CD4-positive, alpha-beta T cell treated with Interleukin-15 for 1 hour (primary cell): Measurements from ENCODE around the gene TANGO6.
"Not testable (repeated sequence)": the region's sequence is repeated elsewhere in the genome, so short reads cannot be mapped to it uniquely, and the experiment has no call there.

Experiments used
- DNase-seq: peaks from one replicate; pipeline ENCODE4 v3.0.0-alpha.2; 2020

The TANGO6 gene

DNA sequence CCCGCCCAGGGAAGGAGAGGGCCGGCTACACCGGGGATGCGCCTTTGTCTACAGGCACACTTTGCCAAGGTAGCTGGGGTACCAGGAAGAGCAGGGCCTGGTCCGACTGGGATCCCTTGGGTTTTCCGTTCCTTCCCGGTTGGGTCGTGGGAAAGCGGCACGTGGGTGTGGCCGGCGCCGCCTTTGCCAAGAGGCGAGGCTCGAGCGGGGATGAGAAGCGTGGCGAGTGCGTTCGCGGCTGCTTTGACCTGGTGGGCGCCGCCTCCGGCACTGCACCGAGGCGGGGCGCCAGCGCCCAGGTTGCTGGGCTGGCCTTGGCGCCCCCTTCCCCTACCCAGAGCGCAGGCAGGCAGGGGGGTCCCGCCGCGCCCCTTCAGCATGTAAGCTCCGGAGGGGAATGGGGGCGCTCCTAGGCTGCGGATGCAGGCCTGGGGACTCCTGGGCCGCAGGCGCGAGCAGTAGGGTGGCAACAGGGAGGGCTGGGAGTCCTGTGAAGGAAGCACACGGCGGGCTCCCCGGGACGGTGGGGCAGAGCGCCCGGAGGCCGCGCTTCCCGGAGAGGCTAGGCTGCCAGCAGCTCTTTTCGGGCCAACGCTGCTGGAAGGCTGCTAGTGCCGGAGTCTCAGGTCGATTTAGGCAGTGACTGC lies 264.1 kb downstream of the TANGO6 start:
- no peak for DNase-seq

DNA sequence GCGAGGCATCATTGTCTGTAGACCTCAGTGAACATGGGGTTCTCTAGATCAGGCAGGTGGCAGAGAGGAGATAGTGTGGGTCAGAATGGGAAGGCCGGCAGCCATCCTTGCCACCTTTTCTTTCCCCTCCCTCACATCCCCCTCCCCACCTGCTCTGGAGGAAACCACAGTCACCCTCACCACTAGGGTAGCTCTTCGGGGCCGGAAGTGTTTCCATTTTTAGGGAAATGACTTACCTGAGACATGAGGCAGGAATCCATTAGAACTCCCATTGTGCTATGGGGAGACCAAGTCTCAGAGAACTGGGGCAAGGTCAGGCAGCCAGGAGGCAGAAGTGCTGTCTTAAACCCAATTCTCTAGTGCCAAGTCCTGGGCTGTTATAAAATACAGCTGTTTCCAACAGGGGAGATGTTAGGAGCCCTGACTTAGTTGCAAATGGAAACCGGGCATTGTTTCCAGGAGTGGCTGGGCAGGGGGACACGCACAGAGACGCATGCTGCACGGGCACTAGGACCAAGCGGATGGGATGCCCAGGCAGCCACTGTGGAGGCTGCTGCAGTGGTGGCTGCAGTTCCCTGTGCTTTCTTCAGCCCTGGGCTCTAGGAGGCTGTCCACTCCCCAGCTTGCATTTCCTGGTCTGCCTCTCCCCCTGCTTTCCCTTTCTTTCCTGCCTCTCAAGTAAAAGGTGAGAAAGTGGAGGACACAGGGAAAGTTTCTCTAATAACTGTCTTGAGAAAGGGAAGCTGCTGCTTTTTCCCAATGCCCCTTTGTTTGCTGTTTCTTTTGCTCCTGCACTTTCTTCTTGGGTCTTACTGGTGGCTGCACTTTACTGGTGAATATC lies 265.0 kb downstream of the TANGO6 start:
- no peak for DNase-seq

DNA sequence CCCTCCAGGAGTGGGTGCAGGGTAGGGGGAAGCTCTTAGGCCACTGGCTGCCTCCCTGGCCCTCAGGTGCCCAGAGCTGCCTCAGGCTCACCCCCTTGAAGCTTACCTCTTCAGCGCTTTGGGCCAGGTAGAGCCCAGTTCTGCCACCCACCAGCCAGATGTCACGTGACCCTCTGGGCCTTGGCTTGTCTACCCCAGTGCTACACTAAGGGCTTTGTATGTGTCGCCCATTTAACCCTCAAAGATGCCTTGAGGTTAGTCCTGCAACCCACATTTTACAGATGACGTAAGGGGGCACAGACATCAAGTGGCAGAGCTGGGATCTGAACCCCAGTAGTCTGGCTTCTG lies 265.5 kb downstream of the TANGO6 start:
- no peak for DNase-seq

DNA sequence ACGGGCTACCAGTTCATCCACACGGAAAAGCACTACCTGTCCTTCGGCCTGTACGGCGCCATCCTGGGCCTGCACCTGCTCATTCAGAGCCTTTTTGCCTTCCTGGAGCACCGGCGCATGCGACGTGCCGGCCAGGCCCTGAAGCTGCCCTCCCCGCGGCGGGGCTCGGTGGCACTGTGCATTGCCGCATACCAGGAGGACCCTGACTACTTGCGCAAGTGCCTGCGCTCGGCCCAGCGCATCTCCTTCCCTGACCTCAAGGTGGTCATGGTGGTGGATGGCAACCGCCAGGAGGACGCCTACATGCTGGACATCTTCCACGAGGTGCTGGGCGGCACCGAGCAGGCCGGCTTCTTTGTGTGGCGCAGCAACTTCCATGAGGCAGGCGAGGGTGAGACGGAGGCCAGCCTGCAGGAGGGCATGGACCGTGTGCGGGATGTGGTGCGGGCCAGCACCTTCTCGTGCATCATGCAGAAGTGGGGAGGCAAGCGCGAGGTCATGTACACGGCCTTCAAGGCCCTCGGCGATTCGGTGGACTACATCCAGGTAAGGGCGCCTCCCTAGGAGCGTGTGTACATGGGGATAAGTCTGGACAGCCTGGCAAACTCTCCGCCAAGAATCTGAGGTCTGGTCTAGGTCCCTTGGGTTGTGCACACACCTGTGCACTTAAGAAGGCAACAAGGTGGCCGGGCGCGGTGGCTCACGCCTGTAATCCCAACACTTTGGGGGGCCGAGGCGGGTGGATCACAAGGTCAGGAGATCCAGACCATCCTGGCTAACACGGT lies 266.3 kb downstream of the TANGO6 start:
- DNase-seq: no peak

DNA sequence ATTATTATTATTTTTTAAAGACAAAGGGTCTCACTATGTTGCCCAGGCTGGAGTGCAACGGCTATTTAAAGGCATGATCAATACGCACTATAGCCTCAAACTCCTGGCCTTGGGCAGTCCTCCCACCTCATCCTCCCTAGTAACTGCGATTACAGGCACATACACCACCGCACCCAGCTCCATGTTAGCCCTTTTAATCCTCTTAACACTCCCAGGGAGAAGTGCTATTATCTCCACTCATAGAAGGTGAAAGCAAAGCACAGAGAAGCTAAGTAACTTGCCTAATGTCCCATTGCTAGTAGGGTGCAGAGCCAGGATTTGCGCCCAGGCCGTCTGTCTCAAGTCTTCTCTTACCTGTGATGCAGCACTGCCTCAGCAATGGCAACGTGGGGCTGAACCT lies 267.1 kb downstream of the TANGO6 start:
- no peak for DNase-seq

DNA sequence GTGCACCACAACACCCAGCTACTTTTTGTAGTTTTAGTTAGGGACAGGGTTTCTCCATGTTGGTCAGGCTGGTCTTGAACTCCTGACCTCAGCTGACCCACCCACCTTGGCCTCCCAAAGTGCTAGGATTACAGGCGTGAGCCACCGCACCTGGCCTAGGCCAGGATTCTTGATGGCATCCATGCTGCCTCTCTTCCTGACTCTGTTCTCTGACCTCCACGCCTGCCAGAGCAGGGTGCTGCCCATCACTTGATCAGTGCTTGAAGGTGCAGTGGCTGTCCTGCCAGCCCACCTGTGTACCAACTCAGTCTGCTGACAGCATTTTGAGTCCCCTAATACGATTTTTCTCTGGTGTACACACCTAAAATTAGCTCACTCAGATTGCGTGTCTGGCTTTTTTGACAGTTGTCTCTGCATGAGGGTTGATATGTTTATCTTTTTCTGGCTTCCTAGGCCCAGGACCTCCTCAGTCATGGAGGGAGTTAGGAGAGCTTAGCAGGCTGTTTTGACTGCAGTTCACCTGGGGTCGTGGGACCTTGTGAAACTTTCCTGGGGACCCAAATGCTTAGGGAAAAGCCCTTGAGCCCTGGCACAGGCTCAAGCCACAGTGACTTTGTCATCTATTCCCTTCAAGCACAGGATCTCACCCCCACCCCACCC lies 268.0 kb downstream of the TANGO6 start:
- DNase-seq: no peak

DNA sequence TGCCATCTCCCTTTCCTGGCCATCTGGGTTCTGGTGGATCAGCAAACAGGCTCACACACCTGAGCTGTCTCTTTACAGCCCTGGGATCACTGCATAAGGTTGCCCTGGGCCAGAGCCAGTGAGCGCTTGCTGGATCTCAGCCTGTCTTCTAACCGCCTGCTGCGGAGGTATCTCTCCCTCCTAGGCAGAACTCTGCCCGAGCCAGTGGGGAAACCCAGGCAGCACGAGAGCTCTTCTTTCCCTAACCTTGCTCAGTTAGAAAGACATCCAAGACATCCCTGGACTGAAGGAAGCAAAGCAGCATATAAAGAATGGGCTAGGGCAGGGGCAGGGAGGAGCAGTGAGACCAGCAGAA lies 268.5 kb downstream of the TANGO6 start:
- DNase-seq: no peak

DNA sequence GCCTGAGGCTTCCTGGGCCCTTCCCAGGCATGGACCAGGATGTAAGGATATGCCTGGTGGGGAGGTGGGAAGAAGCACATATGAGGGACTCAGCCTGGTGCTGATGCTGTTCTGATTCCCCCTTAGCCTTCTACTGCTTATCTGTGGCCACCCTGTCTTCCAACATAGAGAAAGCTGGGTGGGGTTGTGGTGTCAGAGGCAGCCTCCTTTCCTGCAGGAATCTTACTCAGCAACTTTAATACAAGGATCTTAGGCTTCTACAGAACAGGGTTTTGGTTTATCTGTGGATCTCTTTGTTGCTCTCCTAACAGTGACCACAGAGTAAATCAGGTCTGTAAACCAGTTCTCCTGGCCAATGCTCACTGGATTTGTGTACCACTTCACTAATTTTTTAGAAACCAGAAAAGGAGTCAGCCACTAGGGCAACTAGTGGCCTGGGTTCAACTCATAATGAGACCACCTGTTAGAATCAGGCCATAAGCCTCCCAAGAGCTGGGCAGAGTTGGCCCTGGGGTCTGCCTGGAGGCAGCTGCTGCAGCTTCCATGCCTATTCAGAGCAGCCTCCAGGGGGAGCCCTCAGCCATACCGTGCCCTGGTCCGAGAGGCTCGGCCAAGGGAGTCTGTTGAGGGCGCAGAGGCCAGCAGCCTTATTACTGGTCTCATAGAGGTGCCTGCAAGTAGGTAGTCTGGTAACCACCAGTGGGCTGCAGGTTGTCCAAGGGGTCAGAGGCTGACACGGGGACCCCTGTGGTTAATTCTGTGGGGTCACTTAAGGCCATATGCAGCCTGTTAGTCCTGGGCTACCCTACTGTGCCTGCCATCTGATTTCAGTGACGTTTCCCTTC lies 269.2 kb downstream of the TANGO6 start:
- DNase-seq: peak; percentile 36

DNA sequence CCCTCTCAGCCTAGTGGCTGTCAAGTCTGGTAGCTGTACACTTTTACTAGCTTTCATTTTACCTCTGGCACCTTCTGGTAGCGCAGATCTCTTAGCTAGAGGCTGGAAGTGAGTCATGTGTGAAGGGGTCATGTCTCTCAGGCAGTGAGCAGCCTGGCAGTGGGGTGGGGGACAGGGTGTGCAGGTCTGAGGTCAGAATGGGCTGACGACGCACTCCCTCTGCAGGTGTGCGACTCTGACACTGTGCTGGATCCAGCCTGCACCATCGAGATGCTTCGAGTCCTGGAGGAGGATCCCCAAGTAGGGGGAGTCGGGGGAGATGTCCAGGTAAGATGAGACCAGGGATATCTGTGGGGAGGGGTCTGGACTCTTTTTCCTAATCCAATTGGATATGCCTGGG lies 269.9 kb downstream of the TANGO6 start:
- no peak for DNase-seq

DNA sequence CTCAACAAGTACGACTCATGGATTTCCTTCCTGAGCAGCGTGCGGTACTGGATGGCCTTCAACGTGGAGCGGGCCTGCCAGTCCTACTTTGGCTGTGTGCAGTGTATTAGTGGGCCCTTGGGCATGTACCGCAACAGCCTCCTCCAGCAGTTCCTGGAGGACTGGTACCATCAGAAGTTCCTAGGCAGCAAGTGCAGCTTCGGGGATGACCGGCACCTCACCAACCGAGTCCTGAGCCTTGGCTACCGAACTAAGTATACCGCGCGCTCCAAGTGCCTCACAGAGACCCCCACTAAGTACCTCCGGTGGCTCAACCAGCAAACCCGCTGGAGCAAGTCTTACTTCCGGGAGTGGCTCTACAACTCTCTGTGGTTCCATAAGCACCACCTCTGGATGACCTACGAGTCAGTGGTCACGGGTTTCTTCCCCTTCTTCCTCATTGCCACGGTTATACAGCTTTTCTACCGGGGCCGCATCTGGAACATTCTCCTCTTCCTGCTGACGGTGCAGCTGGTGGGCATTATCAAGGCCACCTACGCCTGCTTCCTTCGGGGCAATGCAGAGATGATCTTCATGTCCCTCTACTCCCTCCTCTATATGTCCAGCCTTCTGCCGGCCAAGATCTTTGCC lies 271.1 kb downstream of the TANGO6 start:
- no peak for DNase-seq

DNA sequence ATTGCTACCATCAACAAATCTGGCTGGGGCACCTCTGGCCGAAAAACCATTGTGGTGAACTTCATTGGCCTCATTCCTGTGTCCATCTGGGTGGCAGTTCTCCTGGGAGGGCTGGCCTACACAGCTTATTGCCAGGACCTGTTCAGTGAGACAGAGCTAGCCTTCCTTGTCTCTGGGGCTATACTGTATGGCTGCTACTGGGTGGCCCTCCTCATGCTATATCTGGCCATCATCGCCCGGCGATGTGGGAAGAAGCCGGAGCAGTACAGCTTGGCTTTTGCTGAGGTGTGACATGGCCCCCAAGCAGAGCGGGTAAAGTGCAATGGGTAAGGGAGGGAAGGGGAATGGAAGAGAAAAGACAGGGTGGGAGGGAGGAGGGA lies 271.6 kb downstream of the TANGO6 start:
- no peak for DNase-seq

DNA sequence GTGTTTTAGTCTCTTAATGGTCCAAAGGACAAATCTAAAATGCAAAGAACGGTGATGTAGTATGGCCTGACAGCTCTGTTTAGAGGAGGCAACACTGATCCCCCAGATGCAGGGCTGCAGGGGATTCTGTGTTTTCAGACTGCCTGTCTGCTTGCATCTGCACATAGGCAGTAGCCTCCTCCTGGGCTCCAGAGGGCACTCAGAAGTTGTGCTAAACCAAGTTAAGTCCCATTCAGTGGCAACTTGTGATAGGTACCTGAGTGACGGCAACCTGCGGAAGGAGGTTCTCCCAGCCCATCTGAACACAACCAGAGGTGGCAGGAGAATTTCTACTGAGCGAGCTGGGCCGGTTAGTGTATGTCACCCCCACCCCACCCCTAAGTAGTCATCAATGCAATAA lies 272.0 kb downstream of the TANGO6 start:
- DNase-seq: no peak

DNA sequence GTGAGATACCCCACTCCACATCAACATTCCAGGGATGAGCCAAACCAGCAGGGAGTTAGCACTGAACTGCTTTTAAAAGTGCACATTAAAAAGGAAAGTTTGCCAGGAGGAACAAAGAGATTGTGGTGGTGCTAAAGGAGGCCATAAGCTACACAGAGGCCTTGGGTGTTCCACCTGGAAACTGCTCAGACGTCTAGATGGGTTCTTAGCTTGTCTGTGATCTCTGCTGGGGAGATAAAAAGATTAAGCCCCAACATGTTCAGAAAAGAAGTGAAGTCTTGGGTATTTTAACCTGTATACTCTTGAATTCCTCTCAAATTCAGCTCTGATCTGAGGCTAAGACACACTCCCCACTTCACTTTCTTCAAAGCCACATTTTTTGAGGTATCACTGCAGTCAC lies 272.5 kb downstream of the TANGO6 start:
- no peak for DNase-seq

DNA sequence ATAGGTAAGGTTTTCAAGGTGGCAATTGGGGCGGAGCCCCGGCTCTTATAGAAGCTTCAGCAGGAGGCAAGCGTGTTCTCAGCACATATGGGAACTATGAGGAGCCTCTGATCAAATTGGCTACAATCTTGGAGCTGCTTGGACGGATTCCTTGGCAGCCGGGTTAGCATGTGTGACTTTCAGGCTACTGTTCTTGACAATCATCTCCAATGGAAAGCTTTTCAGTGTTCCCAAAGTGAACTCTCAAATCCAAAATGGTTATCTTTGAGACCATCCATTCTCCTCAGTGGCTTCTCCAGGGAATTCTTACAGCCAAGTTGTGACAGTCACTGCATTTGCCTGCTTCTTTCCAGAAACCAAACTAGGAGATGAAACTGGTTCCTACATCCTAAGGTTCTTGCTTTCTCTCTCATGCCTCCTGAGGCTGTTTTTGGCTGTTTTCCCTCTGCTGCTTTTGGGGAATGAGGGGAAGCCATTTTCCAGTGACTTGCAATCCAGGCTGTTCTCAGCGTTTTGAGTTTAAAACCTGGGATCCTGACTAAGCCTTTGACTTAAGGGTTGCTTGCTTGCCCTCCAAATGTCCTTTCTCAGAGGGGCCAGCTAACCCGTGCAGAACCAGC lies 273.0 kb downstream of the TANGO6 start:
- DNase-seq: no peak

DNA sequence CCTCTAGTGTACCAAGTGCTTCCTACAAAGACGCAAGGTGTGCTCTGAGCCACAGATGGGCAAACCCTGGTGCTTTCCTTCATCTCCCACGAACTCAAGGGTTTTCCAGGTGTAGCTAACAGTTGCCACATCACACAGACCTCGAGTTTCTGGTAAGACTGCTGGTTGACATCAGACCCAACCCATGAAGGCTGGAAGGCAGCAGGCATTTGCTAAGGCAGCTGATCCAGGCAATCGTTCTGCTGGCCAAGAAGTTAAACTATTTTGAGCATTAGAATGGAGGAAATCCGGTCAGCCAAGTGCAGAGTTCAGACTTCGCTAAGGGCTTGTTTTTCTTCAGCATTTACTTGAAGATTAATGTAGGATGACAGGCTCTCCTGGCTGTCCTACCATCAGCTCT lies 273.6 kb downstream of the TANGO6 start:
- DNase-seq: no peak

DNA sequence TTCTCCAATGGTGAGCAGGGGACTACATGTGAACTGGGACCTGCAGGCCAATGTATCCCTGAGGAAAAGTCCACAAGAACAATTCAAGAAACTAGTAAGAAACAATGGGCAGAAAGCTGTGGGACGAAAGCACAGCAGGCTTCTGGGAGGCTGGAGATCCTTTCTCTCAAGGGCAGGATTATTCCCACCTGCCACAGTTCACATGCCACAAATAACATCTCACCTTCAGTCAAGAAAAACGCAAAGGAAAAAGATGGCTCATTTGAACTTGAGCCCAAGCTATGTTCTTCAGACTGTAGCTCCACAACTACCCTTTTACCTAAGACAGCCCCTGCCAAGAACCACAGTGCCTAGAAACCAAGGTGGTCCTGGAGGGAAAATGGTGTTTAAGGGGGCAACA lies 275.1 kb downstream of the TANGO6 start:
- DNase-seq: no peak

DNA sequence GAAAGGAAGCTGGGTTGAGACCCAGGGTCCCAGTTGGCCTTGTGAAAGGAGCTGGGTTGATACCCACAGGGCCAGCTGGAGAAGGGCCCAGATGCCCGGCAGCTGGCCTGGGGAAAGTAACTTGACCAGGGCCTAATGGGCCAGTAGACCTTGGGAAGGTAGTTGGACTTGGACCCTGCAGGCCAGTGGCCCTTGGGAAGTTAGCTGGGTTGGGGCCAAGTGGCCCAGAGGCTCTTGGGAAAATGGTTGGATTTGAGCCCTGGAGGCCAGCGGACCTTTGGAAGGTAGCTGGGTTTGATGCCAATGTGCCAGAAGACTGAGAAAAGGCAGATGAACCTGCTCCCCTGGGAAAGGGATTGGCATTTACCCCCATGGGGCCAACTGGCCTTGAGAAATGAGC lies 275.7 kb downstream of the TANGO6 start:
- DNase-seq: no peak

DNA sequence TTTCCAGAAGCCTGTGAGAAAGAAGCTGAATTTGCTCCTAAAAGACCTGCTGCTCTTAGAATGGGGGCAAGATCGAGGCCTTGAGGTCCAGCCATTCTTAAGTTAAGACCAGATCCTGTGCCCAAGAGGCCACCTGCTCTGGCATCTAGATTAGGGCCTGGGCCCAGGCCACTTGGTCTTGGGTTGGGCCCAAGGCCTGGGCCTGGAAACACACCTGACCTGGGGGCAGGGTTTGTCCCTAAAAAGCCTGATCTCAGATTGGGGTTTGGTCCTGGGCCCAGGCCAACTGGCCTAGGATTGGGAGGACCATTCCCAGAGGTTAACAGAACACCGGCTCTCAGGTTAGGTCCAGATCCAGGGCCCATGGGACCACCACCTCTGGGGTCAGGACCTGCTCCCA lies 276.2 kb downstream of the TANGO6 start:
- no peak for DNase-seq

DNA sequence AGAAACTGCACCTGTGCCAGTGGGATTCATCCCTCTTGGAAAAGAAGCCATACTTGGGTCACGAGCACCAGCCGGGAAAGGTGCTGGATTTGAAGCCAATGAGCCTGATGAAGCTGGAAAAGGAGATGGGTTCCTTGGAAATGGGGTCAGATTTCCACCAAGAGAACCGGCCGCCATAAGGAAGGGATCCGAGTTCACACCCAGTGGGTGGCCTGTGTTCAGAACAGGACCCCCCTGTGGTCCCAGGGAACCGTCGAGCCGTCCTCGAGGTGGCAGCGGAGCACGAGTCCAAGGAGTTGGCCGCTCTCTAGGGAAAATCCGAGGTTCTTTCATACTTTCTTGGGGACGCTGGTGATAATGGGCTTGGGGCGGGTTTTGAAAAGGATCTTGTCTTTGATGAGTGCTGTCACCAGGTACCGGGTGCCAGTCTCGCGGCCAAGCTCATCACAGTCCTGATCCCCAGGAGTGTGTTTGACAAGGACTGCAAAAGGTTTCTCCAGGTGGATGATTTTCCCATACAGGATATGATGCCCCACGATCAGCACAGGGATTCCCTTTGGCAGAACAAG lies 276.8 kb downstream of the TANGO6 start:
- DNase-seq: no peak

DNA sequence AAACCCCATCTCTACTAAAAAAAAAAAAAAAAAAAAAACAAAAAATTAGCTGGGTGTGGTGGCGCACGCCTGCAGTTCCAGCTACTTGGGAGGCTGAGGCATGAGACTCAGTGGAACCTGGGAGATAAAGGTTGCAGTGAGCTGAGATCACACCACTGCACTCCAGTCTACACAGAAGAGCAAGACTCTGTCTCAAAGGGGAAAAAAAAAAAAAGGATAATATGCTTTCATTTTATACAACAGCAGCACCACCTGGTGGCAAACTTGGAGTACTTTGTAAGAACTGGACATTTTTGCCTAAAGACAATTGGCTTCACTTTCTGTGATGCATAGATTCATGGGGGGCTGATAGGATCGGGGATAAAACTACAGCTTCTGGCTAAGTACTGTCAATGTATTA lies 280.6 kb downstream of the TANGO6 start:
- peak; percentile 57 for DNase-seq

DNA sequence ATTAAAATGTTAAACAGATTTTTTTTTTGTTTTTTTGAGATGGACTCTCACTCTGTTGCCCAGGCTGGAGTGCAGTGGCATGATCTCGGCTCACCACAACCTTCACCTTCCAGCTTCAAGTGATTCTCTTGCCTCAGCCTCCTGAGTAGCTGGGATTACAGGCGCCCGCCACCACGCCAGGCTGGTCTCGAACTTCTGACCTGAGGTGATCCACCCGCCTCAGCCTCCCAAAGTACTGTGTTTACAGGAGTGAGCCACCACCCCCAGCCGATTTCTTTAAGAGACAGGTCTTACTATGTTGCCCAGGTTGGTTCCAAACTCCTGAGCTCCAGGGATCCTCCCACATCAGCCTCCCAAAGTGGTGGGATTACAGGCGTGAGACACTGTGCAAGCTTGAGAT lies 281.1 kb downstream of the TANGO6 start:
- not testable (repeated sequence) for DNase-seq
